Putamen (tissue), 1 donor: ENCODE results near the gene SIRPB1.
"Not testable (repeated sequence)": the region's sequence is repeated elsewhere in the genome, so short reads cannot be mapped to it uniquely, and the experiment has no call there.

Experiments used
- DNase-seq: peaks from one replicate; pipeline ENCODE4 v3.0.0-alpha.2; 2016; ENCODE audit warnings: low spot score

Gene SIRPB1

DNA sequence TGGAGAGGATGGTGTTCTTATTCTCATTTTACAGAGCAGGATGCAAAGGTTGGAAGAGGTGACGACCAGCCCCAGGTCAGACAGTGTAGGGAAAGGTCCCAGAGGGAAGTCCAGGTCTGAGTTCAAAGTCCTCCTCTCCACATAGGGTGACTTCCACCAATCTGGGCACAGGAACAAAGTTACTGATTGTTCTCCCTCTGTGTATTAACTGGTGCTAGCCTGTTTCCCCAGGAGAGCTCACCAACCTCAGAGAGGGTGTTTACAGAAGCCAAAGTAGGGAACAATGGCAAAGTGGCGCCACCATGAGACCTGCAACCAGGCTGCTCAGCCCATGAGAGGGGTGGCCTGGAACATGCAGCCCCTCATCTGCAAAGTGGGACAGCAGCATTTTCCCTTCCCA, 16.8 kb upstream of the SIRPB1 start:
- no peak for DNase-seq

DNA sequence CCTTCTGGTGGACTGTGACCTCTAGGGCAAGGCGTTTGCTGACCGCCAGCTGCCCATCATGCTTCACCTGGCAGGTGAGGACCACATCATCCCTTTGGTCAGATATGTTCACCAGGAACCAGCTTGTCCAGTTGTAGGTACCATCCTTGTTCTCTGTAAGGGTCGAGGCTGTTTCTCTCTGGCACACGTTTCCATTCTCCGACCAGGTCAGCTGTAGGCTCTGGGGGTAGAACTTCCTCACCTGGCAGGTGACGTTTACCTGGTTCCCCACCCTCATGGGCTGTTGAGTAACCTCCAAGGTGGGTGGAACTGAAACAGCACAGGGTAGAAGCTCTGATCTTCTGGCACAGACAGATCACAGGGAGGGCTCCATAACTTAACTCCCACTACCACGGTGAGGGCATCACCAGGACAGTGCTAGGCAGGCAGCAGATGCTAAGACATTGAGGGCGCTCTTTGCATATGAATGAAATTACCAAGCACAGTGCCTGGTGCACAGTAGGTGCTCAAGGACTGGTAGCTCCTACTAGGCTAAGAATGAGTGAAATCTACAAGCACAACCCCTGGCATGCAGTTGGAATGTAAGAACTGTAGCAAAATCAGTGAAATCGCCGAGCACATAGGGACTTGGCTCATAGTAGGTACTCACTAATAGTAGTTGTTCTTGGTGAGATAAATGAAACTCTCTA, 15.6 kb upstream of the SIRPB1 start:
- DNase-seq, result no peak

GRCh38 chr20:1633535-1633934, 13.7 kb upstream of the SIRPB1 start:
- no peak for DNase-seq

GRCh38 chr20:1632178-1632577, 12.4 kb upstream of the SIRPB1 start:
- no peak for DNase-seq

DNA sequence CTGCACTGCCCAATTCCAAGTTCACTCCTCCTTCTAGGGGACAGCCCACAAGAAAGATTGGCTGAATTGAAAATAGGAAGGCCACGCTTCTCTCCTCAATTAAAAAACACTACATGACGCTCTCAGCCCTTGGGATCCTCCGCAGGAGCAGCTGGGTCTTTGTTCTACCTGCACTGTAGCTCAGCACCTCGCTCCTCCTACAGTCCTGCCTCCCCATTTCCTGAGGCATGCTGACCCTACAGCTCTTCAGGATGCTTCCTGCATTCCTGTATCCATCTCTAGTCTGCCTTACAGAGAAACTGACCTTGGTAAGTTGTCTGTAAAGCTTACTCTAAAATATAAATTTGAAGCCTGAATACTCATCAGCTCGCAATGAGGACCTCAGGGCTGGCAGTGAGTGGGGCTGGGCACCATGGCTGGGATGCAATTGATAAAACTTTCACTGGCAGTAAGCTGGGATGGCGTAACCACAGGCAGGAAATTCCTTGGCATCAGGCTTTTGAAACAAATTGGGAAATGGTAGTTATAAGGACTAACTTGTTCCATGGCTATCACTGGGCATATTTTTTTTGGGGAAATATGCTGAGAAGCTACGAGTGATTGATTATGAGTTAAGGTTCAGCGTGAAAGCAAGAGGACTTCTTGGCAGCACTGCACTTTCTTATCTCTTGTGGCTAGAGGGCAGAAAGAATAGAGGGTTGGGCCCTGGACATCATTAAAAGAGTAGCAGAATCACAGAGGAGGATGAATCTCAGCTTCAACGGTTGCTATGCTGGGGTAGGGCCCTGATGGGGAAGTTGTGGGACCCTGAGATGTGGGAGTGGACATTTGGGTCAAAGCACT, 11.7 kb upstream of the SIRPB1 start:
- DNase-seq, result no peak

DNA sequence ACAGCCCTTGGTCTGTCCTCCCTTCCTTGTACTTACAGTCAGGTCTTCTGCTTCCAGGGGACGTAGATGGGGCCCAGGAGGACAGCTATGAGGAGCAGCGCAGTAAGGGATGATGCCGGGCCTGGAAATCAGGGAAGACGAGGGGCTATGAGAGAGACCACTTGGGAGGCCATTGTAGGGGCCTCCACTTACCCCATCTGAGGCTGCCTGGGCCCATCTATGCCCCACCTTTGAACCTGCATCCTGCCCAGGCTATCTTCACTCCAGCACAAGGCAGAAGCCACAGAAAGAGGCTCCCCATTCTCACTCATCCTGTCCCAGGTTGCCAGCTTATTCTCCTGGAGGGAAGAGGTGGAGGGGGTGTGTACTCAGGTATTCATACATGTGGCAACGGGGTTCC, 10.4 kb upstream of the SIRPB1 start:
- DNase-seq, result no peak

- DNase-seq, result no peak
These were observed 9.5 kb upstream of the SIRPB1 start for GRCh38 chr20:1629321-1629720.

- no peak for DNase-seq
These were observed 8.8 kb upstream of the SIRPB1 start for GRCh38 chr20:1628621-1629020.

DNA sequence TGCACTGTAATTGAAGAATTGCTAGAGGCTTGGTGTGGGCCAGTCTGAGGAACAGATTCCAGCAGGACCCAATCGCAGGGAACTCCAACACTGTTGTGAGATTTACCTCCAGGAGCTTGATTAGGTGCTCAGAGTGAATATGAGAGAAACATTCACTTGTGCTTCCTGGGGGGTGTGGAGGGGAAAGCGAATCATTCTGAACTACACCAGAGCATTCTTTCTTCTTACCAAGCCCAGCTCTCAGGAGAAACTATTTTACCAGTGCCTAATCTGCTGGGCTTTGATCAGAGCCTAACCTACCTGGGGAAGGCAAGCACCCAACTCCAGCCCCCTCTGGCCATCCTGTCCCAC, 7.4 kb upstream of the SIRPB1 start:
- no peak for DNase-seq

DNA sequence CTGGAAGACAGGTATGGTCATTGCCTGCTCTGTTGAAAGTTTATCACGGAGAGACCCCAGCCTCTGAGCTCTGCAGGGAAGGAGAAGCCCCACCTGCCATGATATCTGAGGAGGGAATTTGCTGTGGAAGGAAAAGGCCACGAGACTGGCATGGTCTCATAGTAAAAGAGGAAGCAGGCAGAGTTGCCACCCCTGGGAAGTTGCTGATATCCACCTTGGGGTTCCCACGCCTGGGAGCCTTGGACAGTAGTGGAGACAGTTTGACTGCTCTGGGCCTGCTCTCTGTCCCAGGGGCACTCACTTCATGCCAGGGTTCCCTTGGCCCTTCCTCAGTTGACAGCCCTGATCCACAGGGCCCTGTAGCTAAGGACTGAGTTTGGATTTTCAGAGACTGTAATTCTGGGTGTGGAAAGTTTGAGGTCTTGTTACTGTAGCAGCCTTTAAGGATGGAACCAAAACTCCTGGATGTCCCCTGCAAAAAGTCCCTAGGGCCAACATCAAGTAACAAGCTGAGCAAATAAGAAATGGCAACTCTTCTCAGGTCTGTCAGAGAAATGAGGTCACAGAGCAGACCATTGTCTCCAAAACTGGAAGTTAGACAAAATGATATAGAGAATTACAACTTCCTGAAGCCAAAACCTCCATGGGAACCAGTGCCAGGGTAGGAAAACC, 6.9 kb upstream of the SIRPB1 start:
- no peak for DNase-seq

DNA sequence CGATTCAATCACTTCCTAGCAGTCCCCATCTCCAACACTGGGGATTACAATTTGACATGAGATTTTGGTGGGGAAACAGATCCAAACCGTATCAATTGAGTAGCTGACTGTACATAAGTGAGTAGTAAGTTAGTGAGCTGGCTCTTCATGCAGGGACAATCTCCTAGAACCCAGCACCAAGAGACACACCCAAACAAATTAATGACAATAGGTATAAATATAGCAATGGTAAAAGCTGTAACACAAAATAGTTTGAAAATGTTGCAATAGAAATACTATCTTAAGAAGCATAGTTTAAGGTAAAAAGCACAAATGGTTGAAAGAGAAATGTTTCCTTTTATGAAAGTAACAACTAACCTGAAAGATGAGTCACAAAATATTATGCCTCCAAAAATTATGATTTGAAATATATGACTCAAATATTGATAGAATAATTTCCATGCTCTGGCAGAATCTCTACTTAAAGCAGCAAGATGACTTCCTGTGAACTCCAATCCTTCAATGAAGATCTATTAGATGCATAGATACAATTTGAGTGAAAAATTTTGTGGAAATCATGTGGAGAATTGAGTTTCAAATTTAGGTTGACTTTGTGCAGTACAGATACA, 5.4 kb upstream of the SIRPB1 start:
- DNase-seq, result no peak

- DNase-seq, result no peak
These were observed 3.8 kb upstream of the SIRPB1 start for GRCh38 chr20:1623501-1624205.

GRCh38 chr20:1622450-1622849, 2.6 kb upstream of the SIRPB1 start:
- DNase-seq, result no peak

DNA sequence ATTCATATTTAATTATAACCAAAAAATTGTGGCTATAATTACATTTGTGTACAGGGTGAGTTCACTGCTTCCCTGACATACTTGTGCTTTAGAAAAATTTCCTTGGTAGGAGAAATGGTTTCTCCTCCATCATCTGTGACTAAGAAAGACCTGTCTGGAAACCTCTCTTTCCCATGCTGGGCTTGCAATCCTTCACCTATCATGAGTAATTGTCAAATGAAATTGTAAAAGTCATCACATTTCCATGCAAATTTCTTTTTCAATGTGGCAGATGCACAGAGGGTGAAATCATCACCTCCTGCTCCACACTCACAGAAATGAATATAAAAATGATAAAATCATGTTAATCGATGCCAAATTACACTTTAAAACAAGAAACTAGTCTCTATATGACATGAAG, 1.5 kb upstream of the SIRPB1 start:
- DNase-seq, result no peak

- DNase-seq, result no peak
These were observed 762 bp downstream of the SIRPB1 start for GRCh38 chr20:1618954-1619540.

GRCh38 chr20:1618479-1618878, 1.3 kb downstream of the SIRPB1 start:
- no peak for DNase-seq

DNA sequence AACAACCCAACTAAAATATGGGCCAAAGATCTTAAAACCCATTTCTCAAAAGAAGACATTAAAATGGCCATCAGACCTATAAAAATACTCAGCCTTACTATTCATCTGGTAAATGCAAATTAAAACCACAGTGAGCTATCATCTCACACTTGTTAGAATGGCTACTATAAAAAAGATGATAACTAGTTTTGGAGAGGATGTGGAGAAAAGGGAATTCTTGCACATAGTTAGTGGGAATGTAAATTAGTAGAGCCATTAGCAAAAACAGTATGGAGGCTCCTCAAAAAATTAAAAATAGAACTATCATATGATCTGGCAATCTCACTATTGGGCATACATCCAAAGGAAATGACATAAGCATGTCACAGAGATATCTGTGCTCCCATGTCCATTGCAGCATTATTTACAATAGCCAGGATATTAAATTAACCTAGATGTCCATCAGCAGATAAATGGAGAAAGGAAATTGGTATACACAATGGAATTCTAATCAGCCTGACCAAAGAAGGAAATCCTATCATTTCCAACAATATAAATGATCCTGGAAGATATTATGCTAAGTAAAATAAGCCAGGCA, 2.9 kb downstream of the SIRPB1 start:
- DNase-seq, result no peak

DNA sequence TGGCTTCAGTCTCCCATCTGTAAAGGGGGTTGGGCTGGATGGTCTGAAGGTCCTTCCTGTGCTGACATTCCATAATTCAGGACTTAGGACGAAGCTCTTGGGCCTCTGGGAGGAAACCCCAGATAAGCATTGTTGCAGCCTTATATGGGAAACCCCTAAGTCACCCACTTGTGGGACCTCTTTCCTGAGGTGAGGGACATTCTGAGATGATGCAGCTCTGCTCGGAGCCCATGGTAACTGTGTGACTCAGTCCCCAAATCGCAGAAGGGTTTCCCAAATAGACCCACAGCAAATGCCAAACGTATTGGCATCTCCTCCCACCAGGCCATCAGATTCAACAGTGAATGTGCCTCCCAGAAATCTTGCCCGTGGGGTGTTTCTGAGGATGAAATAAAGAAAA, 9.4 kb downstream of the SIRPB1 start:
- DNase-seq, result not testable (repeated sequence)

- not testable (repeated sequence) for DNase-seq
These were observed 11.0 kb downstream of the SIRPB1 start for GRCh38 chr20:1608678-1609347.

DNA sequence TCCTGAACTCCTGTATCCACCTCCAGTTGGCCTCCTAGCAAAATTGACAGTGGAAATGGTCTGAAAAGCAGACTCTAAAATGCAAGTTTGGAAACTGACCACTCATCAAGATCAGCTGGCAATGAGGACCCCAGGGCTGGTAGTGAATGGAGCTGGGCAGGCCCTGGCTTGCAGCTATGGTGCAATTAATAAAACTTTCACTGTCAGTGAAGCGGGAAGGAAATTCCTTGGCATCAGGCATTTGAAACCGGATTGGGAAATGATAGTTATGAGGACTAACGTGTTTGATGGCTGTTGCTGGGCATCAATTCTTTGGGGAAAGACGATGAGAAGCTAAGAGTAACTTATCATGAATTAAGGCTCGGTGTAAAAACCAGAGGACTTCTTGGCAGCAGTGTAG, 19.1 kb downstream of the SIRPB1 start:
- no peak for DNase-seq

DNA sequence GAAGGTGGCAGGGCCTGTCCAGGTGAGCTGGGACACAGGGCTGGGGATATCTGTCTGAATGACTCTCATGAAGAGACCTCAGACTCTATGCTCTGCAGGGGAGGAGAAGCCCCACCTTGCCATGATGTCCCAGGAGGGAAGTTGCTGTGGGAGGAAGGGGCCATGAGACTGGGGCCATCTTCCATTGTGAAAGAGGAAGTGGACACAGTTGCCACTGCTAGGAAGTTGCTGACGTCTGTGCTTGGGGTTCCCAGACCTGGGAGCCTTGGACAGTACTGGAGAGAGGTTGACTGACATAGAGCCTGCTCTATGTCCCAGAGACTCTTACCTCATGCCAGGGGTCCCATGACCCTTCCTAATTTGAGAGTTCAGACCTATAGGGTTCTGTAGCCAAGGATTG, 24.5 kb downstream of the SIRPB1 start:
- no peak for DNase-seq
